ENCODE data around the gene ACKR3.

DNA sequence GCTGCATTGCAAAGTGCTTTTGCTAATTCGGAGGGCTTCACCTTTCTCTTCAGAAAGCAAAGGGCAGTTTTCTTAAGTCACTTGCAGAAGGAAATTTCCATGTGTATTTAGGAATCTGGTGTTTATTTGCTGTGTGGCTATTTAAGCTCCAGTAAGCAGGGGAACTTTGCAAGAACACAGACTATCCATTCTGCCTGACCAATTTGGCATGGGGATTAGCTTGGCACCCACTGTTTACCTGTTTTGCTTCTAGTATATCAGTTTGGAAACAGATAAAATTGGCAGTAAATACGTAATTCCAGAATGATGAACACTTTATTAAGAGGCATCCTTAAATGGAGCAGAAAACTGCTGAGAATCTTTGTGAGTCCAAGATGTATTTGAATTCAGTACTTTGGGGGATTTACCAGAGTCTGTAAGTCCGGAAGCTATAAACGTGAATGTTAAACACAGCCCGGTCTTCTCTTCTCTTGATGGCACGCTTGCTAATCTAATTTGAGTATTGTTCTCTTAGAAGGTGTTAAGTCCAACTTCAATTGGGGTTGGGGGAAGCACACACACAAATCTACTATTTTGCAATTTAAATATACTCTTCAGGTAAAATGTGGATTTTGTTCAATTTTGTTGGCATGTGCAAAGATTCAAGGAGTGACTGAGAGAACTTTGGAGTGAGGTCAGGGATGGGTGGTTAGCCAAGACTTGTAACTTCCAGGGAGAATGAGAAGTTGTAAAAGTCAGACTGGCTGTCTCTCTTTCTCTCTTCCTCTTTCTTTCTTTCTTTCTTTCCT lies 650 bp downstream of the ACKR3 start:
- TF ChIP-seq, protein P1, sequence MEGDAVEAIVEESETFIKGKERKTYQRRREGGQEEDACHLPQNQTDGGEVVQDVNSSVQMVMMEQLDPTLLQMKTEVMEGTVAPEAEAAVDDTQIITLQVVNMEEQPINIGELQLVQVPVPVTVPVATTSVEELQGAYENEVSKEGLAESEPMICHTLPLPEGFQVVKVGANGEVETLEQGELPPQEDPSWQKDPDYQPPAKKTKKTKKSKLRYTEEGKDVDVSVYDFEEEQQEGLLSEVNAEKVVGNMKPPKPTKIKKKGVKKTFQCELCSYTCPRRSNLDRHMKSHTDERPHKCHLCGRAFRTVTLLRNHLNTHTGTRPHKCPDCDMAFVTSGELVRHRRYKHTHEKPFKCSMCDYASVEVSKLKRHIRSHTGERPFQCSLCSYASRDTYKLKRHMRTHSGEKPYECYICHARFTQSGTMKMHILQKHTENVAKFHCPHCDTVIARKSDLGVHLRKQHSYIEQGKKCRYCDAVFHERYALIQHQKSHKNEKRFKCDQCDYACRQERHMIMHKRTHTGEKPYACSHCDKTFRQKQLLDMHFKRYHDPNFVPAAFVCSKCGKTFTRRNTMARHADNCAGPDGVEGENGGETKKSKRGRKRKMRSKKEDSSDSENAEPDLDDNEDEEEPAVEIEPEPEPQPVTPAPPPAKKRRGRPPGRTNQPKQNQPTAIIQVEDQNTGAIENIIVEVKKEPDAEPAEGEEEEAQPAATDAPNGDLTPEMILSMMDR (IDR thresholded peaks at IDR 0.05 in 4 of 5, conservative IDR thresholded peaks at IDR 0.05 in 1 of 5) = no peak
- no peak for TF ChIP-seq POLR2A (IDR thresholded peaks at IDR 0.05)

All from gastrocnemius medialis (tissue), 4 donors.